Activated CD8-positive, alpha-beta memory T cell treated with anti-CD3 and anti-CD28 coated beads for 36 hours (primary cell): ENCODE results near the gene FAM135A. TPM values are rescaled to one million over a fixed set of nuclear protein-coding genes. Genes with fewer than 3 reads are reported as not detected.

ENCODE experiments used
- CTCF ChIA-PET: fragments of 350-600 bp; sonication (Branson Sonifier 250); formaldehyde crosslinking; loops from one replicate; lab custom pipeline; 2021; ENCODE audit warnings: antibody characterized with exemption; lab: Charles Lee
- POLR2A ChIA-PET: fragments of 350-600 bp; sonication (Branson Sonifier 250); formaldehyde crosslinking; loops from one replicate; lab custom pipeline; 2021; ENCODE audit warnings: antibody characterized with exemption; lab: Charles Lee
- total RNA-seq, 2 experiments: library from RNA; stranded (reverse); gene quantifications; one replicate each; pipeline ENCODE4 v1.2.3, GENCODE V29; 2021

FAM135A gene
- 1 to 10 TPM; 6.0 to 6.9 TPM for total RNA-seq

GRCh38 chr6:70413114-70413991 lies at the start of gene FAM135A:
FAM135A (plus strand) TSS chr6:70413508; CDS start chr6:70428343, 14,835 bp downstream.
- ChIA-PET POLR2A (interaction anchor here (0.7 kb wide), 1 partner anchor 254 kb away, joined by 4 read pairs; the partner anchor contains the start of gene SMAP1), CTCF (interaction anchor here (1.0 to 1.3 kb wide), 2 partner anchors 8 to 542 kb away, joined by 3 to 5 read pairs; no protein-coding TSS in a partner anchor)

GRCh38 chr6:70363741-70364493 lies 49.4 kb upstream of the FAM135A start:
- CTCF ChIA-PET, result no interaction called here
- POLR2A ChIA-PET, result no interaction called here

GRCh38 chr6:70369332-70369950 lies 43.9 kb upstream of the FAM135A start:
- ChIA-PET POLR2A (no interaction called here), CTCF (interaction anchor here (0.5 to 3.1 kb wide), 11 partner anchors 19 to 681 kb away, joined by 3 to 18 read pairs (median 4); no protein-coding TSS in a partner anchor)

GRCh38 chr6:70370496-70370895 lies 42.8 kb upstream of the FAM135A start:
- POLR2A ChIA-PET, result no interaction called here
- CTCF ChIA-PET, result interaction anchor here (2.1 to 3.1 kb wide), 2 partner anchors 18 to 61 kb away, joined by 5 to 18 read pairs; no protein-coding TSS in a partner anchor

GRCh38 chr6:70371454-70372105 lies 41.7 kb upstream of the FAM135A start:
- ChIA-PET POLR2A (no interaction called here), CTCF (no interaction called here)

- POLR2A ChIA-PET, result no interaction called here
- CTCF ChIA-PET, result interaction anchor here (1.0 kb wide), 1 partner anchor 372 kb away, joined by 3 read pairs; no protein-coding TSS in a partner anchor
Observed at GRCh38 chr6:70375166-70375565, 38.1 kb upstream of the FAM135A start.

GRCh38 chr6:70375882-70376281 lies 37.4 kb upstream of the FAM135A start:
- CTCF ChIA-PET, result interaction anchor here (1.0 kb wide), 1 partner anchor 372 kb away, joined by 3 read pairs; no protein-coding TSS in a partner anchor
- POLR2A ChIA-PET, result no interaction called here

- POLR2A ChIA-PET, result no interaction called here
- CTCF ChIA-PET, result no interaction called here
Observed at GRCh38 chr6:70376628-70377027, 36.7 kb upstream of the FAM135A start.

- ChIA-PET CTCF (interaction anchor here (0.6 kb wide), 1 partner anchor 12 kb away, joined by 3 read pairs; no protein-coding TSS in a partner anchor), POLR2A (no interaction called here)
Observed at GRCh38 chr6:70377372-70377771, 35.9 kb upstream of the FAM135A start.

GRCh38 chr6:70379473-70380013 lies 33.8 kb upstream of the FAM135A start:
- ChIA-PET POLR2A (no interaction called here), CTCF (no interaction called here)

GRCh38 chr6:70380252-70380651 lies 33.1 kb upstream of the FAM135A start:
- CTCF ChIA-PET, result no interaction called here
- POLR2A ChIA-PET, result no interaction called here

GRCh38 chr6:70380771-70381416 lies 32.4 kb upstream of the FAM135A start:
- CTCF ChIA-PET, result no interaction called here
- POLR2A ChIA-PET, result no interaction called here

GRCh38 chr6:70381417-70381782 lies 31.9 kb upstream of the FAM135A start:
- ChIA-PET CTCF (no interaction called here), POLR2A (no interaction called here)

GRCh38 chr6:70385901-70386300 lies 27.4 kb upstream of the FAM135A start:
- CTCF ChIA-PET, result no interaction called here

GRCh38 chr6:70388814-70389213 lies 24.5 kb upstream of the FAM135A start:
- CTCF ChIA-PET, result interaction anchor here (0.6 to 1.0 kb wide), 2 partner anchors 11 to 20 kb away, joined by 3 to 5 read pairs; no protein-coding TSS in a partner anchor

More at GRCh38 chr6:70385901-70386300, 27.4 kb upstream of the FAM135A start:
- POLR2A ChIA-PET, result no interaction called here

GRCh38 chr6:70389261-70389660 lies 24.0 kb upstream of the FAM135A start:
- CTCF ChIA-PET, result interaction anchor here (0.6 to 1.0 kb wide), 2 partner anchors 12 to 20 kb away, joined by 3 to 5 read pairs; no protein-coding TSS in a partner anchor
- POLR2A ChIA-PET, result no interaction called here

More at GRCh38 chr6:70388814-70389213, 24.5 kb upstream of the FAM135A start:
- POLR2A ChIA-PET, result no interaction called here

GRCh38 chr6:70390067-70390466 lies 23.2 kb upstream of the FAM135A start:
- ChIA-PET POLR2A (no interaction called here), CTCF (no interaction called here)

GRCh38 chr6:70391492-70391891 lies 21.8 kb upstream of the FAM135A start:
- ChIA-PET POLR2A (no interaction called here), CTCF (no interaction called here)
